HEK293 (cell line): ENCODE results near the gene LATS1.

ENCODE experiments used
- HOXA7 ChIP-seq: sonication (generic); formaldehyde crosslinking; IDR thresholded peaks from 2 replicates; pipeline ENCODE4 v1.8.1; 2022; ENCODE audit warnings: missing genetic modification reagents, borderline replicate concordance
- KLF10 ChIP-seq: fragments of 450-650 bp; IDR thresholded peaks from 2 replicates; pipeline ENCODE4 v1.5.1; 2018; ENCODE audit warnings: missing biosample characterization, mild to moderate bottlenecking, missing genetic modification characterization
- ZNF211 ChIP-seq: fragments of 450-650 bp; formaldehyde crosslinking; IDR thresholded peaks from 2 replicates; pipeline ENCODE4 v1.5.1; 2016; ENCODE audit warnings: low read depth, missing biosample characterization, missing genetic modification characterization
- ZNF266 ChIP-seq: fragments of 450-650 bp; formaldehyde crosslinking; IDR thresholded peaks from 2 replicates; pipeline ENCODE4 v1.5.1; 2016; ENCODE audit warnings: missing biosample characterization, missing genetic modification characterization, low read depth
- ZNF510 ChIP-seq: fragments of 450-650 bp; formaldehyde crosslinking; IDR thresholded peaks from 2 replicates; pipeline ENCODE4 v1.5.1; 2018; ENCODE audit warnings: mild to moderate bottlenecking, missing genetic modification characterization, missing biosample characterization; ENCODE audit not compliant: insufficient replicate concordance
- ZNF843 ChIP-seq: fragments of 450-650 bp; formaldehyde crosslinking; IDR thresholded peaks from 2 replicates; pipeline ENCODE4 v1.5.1; 2016; ENCODE audit warnings: missing biosample characterization, missing genetic modification characterization
- TF ChIP-seq, protein P1 (sequence below): fragments of 450-650 bp; formaldehyde crosslinking; IDR thresholded peaks from 2 replicates; pipeline ENCODE4 v1.5.1; 2016; ENCODE audit warnings: missing biosample characterization, missing genetic modification characterization
- TF ChIP-seq, protein P2 (sequence below): fragments of 450-650 bp; formaldehyde crosslinking; IDR thresholded peaks from 2 replicates; pipeline ENCODE4 v1.5.1; 2016; ENCODE audit warnings: missing biosample characterization, missing genetic modification characterization
- TF ChIP-seq, protein P3 (sequence below): fragments of 450-650 bp; formaldehyde crosslinking; IDR thresholded peaks from 2 replicates; pipeline ENCODE4 v1.5.1; 2016; ENCODE audit warnings: missing biosample characterization, missing genetic modification characterization
- TF ChIP-seq, protein P4 (sequence below): IDR thresholded peaks from 2 replicates; pipeline ENCODE4 v1.6.1; 2011; ENCODE audit warnings: mild to moderate bottlenecking, low read depth, low read length, borderline replicate concordance

DNA sequence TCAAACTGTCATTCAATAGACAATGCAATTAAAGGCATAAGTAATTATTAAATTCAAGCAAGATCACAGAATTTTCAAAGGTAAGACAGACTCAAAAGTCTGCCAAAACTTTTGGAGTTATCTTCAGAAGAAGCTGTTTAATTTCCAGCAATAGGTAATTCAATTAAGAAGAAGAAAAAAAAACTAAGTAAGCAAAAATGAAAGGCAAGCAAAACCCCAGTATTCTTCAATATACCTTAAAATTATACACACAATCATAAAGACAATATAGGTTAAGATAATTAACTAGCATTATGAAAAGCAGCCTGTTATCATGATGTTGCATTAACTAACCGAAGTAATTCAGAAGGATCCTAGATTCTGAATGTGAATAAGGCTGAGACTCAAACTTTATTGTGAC, 3.5 kb downstream of the LATS1 start:
- TF ChIP-seq, protein P1, sequence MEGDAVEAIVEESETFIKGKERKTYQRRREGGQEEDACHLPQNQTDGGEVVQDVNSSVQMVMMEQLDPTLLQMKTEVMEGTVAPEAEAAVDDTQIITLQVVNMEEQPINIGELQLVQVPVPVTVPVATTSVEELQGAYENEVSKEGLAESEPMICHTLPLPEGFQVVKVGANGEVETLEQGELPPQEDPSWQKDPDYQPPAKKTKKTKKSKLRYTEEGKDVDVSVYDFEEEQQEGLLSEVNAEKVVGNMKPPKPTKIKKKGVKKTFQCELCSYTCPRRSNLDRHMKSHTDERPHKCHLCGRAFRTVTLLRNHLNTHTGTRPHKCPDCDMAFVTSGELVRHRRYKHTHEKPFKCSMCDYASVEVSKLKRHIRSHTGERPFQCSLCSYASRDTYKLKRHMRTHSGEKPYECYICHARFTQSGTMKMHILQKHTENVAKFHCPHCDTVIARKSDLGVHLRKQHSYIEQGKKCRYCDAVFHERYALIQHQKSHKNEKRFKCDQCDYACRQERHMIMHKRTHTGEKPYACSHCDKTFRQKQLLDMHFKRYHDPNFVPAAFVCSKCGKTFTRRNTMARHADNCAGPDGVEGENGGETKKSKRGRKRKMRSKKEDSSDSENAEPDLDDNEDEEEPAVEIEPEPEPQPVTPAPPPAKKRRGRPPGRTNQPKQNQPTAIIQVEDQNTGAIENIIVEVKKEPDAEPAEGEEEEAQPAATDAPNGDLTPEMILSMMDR (tag by site-specific recombination): no peak
- TF ChIP-seq ZNF266 (no peak), ZNF510 (tag by site-specific recombination) (no peak), HOXA7 (CRISPR knock-in tag) (no peak), ZNF211 (tag by site-specific recombination) (no peak), KLF10 (tag by site-specific recombination) (no peak), ZNF843 (tag by site-specific recombination) (no peak)
- TF ChIP-seq, protein P2, sequence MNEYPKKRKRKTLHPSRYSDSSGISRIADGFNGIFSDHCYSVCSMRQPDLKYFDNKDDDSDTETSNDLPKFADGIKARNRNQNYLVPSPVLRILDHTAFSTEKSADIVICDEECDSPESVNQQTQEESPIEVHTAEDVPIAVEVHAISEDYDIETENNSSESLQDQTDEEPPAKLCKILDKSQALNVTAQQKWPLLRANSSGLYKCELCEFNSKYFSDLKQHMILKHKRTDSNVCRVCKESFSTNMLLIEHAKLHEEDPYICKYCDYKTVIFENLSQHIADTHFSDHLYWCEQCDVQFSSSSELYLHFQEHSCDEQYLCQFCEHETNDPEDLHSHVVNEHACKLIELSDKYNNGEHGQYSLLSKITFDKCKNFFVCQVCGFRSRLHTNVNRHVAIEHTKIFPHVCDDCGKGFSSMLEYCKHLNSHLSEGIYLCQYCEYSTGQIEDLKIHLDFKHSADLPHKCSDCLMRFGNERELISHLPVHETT (tag by site-specific recombination): no peak
- TF ChIP-seq, protein P3, sequence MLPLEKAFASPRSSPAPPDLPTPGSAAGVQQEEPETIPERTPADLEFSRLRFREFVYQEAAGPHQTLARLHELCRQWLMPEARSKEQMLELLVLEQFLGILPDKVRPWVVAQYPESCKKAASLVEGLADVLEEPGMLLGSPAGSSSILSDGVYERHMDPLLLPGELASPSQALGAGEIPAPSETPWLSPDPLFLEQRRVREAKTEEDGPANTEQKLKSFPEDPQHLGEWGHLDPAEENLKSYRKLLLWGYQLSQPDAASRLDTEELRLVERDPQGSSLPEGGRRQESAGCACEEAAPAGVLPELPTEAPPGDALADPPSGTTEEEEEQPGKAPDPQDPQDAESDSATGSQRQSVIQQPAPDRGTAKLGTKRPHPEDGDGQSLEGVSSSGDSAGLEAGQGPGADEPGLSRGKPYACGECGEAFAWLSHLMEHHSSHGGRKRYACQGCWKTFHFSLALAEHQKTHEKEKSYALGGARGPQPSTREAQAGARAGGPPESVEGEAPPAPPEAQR (tag by site-specific recombination): no peak
- TF ChIP-seq, protein P4, sequence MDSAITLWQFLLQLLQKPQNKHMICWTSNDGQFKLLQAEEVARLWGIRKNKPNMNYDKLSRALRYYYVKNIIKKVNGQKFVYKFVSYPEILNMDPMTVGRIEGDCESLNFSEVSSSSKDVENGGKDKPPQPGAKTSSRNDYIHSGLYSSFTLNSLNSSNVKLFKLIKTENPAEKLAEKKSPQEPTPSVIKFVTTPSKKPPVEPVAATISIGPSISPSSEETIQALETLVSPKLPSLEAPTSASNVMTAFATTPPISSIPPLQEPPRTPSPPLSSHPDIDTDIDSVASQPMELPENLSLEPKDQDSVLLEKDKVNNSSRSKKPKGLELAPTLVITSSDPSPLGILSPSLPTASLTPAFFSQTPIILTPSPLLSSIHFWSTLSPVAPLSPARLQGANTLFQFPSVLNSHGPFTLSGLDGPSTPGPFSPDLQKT: no peak
